ENCODE measurements around the gene ATPAF2.

The ATPAF2 gene

GRCh38 chr17:18056214-18056613, 17.2 kb upstream of the ATPAF2 start:
- no peak for DNase-seq (ENCODE audit: low spot score)
- no peak for TF ChIP-seq CTCF (IDR thresholded peaks at IDR 0.05; ENCODE audit: extremely low read depth, missing control alignments)

- DNase-seq (ENCODE audit: low spot score): no peak
- no peak for TF ChIP-seq CTCF (IDR thresholded peaks at IDR 0.05; ENCODE audit: extremely low read depth, missing control alignments)
Observed at GRCh38 chr17:18055597-18055996, 16.6 kb upstream of the ATPAF2 start.

- TF ChIP-seq CTCF (IDR thresholded peaks at IDR 0.05; ENCODE audit: extremely low read depth, missing control alignments): no peak
- no peak for DNase-seq (ENCODE audit: low spot score)
Observed at GRCh38 chr17:18045691-18046350, 6.9 kb upstream of the ATPAF2 start.

- no peak for DNase-seq (ENCODE audit: low spot score)
- TF ChIP-seq CTCF (IDR thresholded peaks at IDR 0.05; ENCODE audit: extremely low read depth, missing control alignments): no peak
Observed at GRCh38 chr17:18044609-18045008, 5.6 kb upstream of the ATPAF2 start.

GRCh38 chr17:18043491-18043890, 4.5 kb upstream of the ATPAF2 start:
- DNase-seq (ENCODE audit: low spot score): no peak
- peak; percentile 5 for TF ChIP-seq CTCF (IDR thresholded peaks at IDR 0.05; ENCODE audit: extremely low read depth, missing control alignments)

GRCh38 chr17:18042983-18043382, 4.0 kb upstream of the ATPAF2 start:
- DNase-seq (ENCODE audit: low spot score): no peak
- no peak for TF ChIP-seq CTCF (IDR thresholded peaks at IDR 0.05; ENCODE audit: extremely low read depth, missing control alignments)

GRCh38 chr17:18041776-18042175, 2.8 kb upstream of the ATPAF2 start:
- no peak for DNase-seq (ENCODE audit: low spot score)

More at GRCh38 chr17:18041776-18042175, 2.8 kb upstream of the ATPAF2 start:
- TF ChIP-seq CTCF (IDR thresholded peaks at IDR 0.05; ENCODE audit: extremely low read depth, missing control alignments): no peak
